Glomerular endothelial cell (primary cell): ENCODE measurements around the gene NXT1. TPM values are rescaled to one million over a fixed set of nuclear protein-coding genes. Genes with fewer than 3 reads are reported as not detected.

Experiments
- DNase-seq: peaks from one replicate; pipeline ENCODE4 v3.0.0-alpha.2; 2011; ENCODE audit warnings: low read depth, low spot score; ENCODE audit errors: extremely low read depth
- total RNA-seq: library from RNA; depleted of rRNA; stranded (reverse); fragments of >200 nt; gene quantifications from 2 replicates; pipeline ENCODE4 v1.2.3, GENCODE V29; 2015

Gene NXT1
- total RNA-seq, 1 donor from 2014 or later: 45.6 TPM

GRCh38 chr20:23386304-23387117 lies 35.9 kb downstream of the NXT1 start:
- DNase-seq: no peak

- DNase-seq: no peak
These were observed 36.5 kb downstream of the NXT1 start for GRCh38 chr20:23387118-23387443.

GRCh38 chr20:23390091-23390774 lies 39.6 kb downstream of the NXT1 start:
- no peak for DNase-seq

- no peak for DNase-seq
These were observed 41.2 kb downstream of the NXT1 start for GRCh38 chr20:23391707-23392310.

- no peak for DNase-seq
These were observed 43.6 kb downstream of the NXT1 start for GRCh38 chr20:23393996-23394775.

GRCh38 chr20:23396950-23397627 lies 46.5 kb downstream of the NXT1 start:
- no peak for DNase-seq

GRCh38 chr20:23397961-23398360 lies 47.4 kb downstream of the NXT1 start:
- no peak for DNase-seq

- DNase-seq: no peak
These were observed 49.1 kb downstream of the NXT1 start for GRCh38 chr20:23399568-23400241.

GRCh38 chr20:23401051-23401450 lies 50.5 kb downstream of the NXT1 start:
- DNase-seq: no peak

GRCh38 chr20:23403751-23404150 lies 53.2 kb downstream of the NXT1 start:
- no peak for DNase-seq

- no peak for DNase-seq
These were observed 53.6 kb downstream of the NXT1 start for GRCh38 chr20:23404196-23404595.

Other genes starting within 250 kb of the NXT1 start
- 9.4 and 11.2 TPM in 2 replicates for gene GZF1, start 11.4 kb downstream of the NXT1 start, total RNA-seq
- 4.5 and 7.5 TPM in 2 replicates for gene NAPB, start 70.7 kb downstream of the NXT1 start, total RNA-seq
- not detected in 2 replicates for gene CSTL1, start 88.9 kb downstream of the NXT1 start, total RNA-seq
- not detected in 2 replicates for gene CST11, start 102.1 kb downstream of the NXT1 start, total RNA-seq
- gene CST8, start 140.3 kb downstream of the NXT1 start, total RNA-seq: not detected in 2 replicates
- not detected in 2 replicates for gene CST9L, start 217.7 kb downstream of the NXT1 start, total RNA-seq